Skin of body (tissue), 2 donors: ENCODE measurements around the gene TLL2. TPM values are rescaled to one million over a fixed set of nuclear protein-coding genes. Genes with fewer than 3 reads are reported as not detected.
A peak's percentile ranks its signal among the peaks of the same experiment; 100 is the strongest.

Experiments used
- DNase-seq: peaks from one replicate; lab custom pipeline; 2025; lab: John Stamatoyannopoulos, UW
- total RNA-seq: library from RNA; depleted of rRNA; stranded (reverse); fragments of >200 nt; gene quantifications from one replicate; pipeline ENCODE4 v1.2.3, GENCODE V29; 2014

TLL2 gene
- total RNA-seq, 1 donor from 2014 or later = 0.20 TPM

DNA sequence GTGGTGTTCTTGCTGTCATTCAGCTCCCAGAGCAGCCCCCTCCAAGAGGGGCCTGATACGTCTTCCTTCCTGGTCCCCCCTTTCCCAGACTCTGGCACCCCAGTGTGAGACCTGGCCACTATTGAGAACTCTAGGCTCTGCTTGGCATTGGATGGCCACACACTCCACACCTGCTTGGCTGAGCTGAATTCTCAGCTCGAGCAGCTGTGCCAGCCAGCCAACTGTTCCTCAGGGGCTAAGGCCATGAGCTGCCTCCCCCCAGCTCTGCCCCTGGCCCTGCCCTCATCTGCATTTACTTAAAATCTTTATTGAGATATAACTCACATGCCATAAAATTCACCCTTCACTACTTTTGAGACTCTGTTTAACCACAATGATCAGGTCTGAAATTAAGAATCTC, 6.7 kb downstream of the TLL2 start:
- no peak for DNase-seq

DNA sequence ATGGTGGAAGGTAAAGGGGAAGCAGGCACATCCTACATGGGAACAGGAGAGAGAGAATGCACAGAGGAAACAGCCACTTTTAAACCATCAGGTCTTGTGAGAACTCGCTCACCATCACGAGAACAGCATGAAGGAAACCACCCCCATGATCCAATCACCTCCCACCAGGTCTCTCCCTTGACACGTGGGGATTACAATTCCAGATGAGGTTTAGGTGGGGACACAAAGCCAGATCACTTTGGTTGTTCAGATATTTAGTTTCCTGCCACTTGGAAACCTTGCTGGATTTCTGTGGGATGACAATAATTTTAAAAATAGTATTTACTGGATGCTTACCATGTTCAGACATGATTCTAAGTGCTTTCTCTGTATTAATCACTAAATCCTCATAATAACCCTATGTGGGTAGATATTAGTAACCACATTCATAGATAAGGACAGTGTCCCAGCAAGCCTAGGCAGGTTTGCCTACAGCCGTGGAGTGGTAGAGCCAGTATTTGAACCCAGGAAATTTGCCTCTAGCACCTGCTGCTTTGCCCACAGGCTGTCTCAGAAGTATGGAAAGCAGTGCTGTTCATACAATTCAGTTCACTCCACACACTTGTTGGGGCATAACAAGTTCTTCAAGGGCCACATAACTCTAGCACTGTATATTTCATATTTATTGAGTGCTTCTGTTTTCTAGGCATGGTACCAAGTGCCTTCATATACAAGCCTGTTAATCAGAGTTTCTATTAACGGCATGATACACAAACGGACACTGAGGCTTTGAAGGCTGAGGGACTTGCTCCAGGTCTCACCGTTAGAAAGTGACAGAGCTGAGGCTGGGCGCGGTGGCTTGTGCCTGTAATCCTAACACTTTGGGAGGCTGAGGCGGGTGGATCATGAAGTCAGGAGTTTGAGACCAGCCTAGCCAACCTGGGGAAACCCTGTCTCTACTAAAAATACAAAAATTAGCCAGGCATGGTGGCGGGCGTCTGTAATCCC, 8.3 kb downstream of the TLL2 start:
- no peak for DNase-seq

DNA sequence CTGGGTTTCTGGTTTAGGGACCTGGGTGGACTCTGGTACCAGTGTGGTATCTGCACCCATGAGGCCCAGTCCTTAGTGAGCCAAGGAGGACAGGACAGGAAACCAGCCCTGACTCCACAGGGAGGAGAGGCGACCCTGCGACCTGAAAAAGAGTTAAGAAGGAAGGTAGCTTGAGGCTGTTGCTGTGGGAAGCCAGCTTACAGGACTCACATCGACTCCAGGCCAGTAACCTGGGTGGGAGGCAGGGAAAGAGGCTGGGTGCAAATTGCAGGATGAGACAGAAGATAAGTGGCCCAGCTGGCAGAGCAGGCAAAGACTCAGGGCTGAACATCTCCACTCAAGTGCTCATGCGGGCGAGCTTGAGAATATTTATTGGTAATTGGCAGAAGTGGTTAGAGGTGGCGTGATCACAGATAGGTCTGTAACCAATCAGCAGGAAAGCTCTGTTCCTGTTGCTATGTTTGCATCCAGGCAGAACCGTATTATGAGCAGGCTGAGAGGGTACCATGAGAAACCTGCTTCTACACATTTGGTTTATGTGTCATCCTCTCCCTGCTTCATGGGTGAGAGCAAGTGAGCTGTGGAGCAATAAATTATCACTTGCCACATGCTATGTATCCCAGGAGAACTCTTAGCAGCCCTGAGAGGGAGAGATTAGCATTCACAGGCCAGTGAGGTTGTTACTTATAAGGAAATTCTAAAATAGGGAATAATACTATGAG, 11.0 kb downstream of the TLL2 start:
- no peak for DNase-seq

DNA sequence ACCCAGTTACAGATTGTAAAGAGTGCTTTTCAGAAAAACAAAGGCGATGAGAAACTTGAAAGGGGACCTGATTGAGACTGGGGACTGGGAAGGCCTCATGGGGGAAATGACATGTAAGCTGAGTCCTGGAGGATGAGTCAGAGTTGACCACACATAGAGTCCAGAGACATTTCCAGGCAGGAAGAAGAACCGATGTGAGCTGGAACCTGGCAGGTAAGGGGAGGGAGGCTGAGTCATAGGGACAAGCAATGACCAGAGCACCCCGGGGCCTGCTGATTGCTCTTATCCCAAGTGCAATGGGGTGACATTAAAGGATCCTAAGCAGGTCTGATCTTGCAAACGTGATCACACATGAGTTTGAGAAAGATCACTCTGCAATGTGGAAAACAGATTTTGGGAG, 11.7 kb downstream of the TLL2 start:
- DNase-seq = no peak

DNA sequence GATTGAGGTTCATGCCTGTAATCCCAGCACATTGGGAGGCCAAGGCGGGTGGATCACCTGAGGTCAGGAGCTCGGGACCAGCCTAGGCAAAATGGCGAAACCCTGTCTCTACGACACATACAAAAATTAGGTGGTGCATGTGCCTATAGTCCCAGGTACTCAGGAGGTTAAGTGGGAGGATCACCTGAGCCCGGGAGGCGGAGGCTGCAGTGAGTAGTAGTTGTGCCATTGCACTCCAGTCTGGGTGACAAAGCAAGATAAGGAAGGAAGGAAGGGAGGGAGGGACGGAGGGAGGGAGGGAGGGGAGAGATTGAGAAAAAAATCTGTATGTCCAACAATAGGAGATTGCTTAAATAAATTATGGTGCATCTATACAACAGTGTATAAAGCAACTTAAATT, 13.2 kb downstream of the TLL2 start:
- DNase-seq = no peak

DNA sequence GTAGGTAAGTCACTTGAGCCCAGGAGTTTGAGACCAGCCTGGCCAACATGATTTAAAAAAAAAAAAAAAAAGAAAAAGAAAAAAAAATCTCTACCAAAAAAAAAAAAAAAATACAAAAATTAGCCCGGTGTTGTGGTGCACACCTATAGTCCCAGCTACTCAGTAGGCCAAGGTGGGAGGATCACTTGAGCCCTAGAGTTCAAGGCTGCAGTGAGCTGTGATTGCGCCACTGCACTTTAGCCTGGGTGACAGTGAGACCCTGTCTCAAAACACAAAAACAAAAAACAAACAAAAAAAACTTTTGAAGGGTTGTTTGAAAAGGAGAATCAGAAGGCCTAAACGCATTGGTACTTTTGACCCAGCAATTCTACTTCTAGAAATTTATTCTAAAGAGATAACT, 13.7 kb downstream of the TLL2 start:
- no peak for DNase-seq

DNA sequence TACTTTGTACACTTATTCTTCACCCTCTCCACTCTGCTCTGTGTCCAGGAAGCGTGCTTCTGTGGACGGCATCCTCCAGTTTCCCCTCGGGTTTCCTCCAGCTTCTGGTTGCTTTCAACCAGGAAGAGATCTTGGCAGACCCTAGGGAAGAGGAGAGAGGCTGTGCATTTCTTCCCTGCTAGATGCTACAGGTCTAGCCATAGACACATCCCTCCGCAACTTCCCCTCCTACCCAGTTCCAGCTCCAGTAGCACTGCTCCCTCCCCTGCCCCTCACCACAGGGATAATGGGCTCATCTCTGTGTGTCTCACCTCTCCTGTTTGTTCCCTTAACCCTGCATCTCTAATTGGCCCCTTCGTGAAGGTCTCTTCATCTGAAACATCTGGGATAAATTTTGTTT, 16.3 kb downstream of the TLL2 start:
- no peak for DNase-seq

DNA sequence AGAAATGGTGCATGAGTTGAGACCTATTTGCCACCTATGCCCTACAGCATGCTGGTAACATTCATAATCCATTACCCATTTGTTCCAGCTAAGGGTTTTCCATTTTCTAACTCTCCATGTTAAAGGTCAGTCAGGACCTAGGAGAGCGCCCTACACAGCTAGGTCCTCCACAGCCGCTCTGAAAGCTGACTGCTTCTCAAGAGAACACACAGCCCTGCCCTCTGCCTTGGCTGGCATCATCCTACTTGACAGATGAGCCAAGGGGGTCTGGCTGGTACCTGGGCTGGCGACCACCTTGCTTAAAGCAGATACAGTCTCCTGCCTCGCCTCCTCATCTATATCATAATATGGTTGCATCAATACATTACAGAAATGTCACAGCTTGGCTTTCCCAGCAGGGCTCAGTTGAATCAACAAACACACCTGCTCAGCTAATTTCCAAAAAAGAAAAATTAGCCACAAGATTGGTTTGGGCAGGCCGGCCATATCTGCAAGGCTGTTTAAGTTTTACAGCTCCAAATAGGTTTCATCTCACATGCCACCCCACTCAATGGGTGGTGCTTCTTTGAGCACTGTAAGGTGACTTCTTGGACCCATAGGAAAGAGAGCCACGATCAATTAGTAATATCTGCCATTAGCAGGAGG, 17.3 kb downstream of the TLL2 start:
- DNase-seq = no peak

DNA sequence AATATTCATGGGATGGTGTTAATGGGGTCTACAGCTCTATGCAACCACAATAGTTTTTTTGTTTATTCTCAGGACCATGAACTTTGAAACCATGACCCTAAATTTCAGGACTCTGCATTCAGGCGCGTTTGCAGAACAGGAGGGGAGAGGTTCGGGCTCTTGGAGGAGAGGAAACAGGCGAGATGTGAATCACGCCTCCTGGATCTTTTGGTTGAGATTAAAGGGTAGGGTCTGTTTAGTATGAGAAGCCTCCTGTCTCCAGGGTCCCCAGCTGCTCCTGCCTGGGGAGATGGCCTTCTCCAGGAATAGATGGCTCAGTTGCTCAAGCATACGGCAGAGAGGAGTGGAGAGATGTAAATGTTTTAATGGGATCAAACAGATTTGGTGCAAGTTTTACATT, 18.2 kb downstream of the TLL2 start:
- no peak for DNase-seq

DNA sequence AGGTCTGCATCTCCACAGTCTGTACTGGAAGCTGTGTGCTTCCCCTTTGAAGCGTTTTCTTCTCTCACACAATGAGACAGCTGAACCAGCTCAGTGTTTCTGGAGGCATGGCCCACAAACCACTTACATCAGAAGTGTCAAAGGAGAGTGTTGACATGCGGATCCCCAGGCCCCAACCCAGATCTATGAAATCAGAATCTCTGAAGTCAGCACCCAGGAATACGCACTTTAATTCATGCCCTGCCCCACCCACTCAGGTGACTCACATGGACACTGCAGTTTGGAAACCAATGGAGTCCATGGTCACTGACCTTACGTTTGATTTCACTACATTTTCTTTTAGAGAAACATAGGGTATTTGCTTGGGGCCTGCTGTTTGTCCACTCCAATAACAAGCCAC, 19.0 kb downstream of the TLL2 start:
- DNase-seq = no peak

DNA sequence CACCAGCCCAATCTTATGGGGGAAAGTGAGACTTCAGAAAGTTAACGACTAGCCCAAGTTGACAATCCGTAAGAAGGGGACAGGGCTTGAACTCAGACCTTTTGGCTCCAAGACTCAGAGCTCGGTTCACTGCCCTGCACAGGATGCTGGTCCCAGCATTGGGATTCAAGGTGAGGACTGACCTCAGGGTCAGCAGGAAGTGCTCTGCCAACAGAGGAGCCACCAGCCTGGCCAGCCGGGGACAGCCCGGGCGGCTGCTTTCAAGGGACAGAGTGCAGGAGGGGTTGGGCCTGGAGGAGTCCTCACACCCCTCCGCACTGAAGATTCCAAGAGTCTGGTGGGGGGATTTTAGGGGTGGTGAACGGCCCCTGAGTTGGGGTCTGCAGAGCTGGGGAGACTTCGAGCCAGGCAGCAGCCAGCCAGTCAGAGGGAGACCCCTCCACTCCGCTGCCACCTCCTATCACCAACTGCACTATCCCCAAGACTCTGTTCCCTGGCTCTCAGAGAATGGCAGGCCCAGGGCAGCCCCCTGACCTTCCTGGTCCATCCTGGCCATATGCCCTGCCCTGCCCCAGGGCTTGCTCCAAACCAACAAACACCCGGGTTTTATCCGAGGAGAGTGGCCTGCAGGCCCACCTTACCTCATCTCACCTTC, 19.7 kb downstream of the TLL2 start:
- no peak for DNase-seq

DNA sequence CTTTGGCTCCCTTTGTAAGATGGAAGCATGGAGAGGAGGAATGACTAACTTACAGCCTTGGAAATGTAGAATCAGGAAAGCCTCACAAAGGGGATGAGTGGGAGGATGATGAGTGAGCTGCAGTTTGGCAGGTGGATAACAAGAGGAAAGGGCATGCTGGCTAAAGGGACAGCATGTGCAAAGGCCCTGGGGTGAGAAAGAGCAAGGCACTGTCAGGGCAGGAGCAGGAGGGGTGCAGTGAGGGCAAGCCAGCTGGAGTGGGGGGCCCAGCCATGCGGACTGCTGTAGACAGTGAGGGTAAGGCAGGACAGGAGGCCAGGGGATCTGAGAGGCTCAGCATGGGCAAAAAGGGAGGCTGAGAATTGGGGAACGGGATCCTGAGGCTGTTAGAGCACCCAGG, 20.5 kb downstream of the TLL2 start:
- DNase-seq = no peak

DNA sequence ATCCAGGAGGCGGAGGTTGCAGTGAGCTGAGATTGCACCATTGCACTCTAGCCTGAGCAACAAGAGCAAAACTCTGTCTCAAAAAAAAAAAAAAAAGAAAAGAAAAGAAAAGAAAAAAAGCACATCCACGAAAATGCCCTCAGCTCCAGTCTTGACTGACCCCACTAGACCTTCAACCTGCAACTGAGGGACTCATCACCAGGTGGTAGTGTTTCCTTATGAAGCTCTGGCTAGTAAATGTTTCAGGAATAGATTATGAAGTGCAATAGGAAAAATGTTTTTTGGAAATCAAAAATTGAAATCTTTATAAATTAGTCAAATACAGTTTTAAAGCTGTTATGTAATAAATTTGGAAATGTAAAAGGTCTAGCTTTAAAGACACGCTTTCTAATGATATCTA, 22.4 kb downstream of the TLL2 start:
- no peak for DNase-seq

DNA sequence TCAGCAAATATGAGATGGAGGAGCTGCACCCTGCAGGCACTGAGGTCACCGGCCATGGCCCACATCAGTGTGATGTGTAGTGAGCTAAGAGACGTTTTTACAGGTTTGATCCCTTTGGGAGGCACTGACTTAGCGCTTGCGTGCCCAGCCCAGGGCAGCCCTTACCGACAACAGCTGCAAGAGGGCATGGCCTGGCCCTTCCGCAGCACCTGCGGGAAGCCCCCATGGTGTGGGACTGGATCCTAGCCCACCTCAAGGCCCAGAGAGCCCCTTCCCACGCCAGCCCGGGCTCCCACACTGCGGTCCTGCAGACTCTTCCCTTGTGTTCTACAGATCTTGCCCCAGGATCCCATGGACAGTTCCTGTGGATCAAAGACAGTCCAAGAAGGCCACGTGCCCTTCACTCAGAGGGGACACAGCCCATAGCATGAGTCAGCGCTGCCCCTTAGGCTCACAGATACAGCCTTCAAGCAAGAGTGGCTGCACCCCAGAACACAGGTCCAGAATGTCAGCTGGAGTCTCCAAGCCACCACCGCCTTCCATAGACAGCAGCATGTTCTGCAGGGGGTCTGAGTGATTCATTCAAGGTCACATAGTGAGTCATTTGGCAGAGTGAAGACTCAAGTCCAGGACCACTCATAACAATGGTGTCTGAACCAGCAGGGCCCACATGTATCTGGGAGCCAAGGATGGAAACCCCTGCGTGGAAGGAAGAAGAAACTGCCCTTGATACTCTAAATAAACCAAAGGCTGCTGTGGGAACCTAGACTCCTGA, 25.4 kb downstream of the TLL2 start:
- DNase-seq = no peak

DNA sequence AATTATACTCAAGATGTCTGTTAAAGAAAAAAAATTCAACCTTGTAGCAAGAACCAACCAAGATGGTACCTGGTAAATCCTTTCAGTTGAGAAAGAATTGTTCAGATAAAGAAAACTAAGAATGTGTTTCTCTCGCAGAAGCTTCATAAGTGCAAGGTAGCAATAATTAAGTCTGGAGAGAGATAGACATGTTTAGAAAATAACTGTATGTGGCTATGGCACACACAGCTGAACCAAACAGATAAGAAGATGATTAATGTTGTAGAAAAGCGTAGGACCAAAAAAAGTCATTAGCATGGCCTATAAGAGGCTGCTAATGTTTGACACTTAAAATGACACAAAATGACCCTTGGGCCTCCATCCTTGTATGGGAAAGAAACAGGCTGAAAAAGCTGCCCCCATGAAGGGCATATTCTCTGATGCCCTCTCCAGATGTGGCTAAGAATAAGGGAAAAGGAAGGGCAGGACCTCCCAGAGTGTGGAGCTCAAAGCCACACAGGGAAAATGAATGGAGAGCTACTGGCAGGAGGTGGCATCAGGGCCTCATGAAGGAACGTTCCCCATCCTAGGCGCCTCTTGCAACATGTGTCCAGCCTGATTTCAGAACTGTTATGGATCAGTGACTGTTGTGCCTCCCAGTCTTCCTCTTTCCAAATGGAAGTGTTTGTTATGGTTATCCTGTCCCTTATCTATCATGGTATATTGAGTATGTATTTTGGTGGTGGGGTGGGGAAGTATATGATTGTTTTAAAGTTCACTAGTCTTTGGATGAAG, 30.7 kb downstream of the TLL2 start:
- DNase-seq = no peak

DNA sequence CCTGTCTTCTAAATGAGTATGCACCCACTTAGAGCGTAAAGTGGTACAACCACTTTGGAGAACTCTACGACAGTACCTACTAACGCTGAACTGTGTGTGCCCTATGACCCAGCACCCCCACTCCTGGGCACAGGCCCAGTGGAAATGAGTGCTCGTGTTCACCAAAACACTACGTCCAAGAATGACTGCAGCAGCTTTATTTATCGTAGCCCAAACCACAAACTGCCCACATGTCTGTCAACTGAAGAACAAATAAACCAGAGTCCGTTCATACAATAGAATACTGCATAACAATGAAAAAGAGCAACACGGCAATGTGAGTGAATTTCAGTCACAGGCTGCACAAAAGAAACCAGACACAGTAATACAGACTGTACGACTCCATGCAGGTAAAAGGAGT, 35.4 kb downstream of the TLL2 start:
- DNase-seq = no peak

DNA sequence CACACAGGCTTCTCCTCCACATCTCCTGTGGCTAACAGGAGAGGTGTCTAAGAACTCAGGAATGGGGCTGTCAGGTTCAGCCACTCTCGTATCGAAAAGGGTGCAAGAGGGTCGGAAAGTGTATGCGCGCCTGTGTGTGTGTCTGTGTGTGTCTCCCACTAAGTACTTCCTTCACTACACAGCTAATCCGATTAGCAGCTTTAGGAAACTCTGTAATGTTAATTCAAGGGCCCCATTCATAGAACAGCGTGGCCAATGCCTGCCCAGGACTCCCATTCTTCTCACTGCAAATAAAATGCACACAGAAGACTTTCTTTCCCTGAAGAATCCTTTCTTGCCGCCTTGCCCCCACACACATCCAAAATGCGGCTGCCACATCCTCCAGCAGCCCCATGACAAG, 39.9 kb downstream of the TLL2 start:
- DNase-seq = no peak

DNA sequence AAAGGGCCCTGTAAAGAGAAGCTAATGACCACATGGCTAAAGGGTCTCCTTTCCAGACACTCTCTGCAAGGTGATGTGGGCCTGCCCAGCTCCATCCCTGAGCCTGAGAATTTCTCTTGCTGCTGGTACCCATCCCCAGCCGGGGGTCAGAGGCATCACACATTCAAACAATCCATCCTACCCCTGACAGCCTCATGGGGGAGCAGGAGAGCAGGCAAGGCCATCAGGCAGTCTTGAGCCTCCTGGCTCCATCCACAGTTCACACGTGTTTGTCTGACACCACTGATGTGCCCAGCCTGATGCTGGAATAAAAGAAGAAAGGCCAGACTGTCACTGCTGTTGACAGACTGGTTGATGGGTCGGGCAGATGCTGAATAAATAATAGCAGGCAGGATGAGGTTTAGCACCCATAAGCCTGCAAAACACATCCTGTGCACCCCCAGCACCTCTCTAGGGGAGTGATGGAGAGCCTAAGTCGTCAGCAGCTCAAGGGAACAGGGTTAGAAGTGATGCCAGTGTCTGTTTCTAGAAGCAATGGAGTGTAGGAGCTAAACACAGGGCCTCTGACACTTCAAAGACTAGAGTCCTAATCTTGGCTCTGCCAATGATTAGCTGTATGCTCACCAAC, 43.5 kb downstream of the TLL2 start:
- no peak for DNase-seq

DNA sequence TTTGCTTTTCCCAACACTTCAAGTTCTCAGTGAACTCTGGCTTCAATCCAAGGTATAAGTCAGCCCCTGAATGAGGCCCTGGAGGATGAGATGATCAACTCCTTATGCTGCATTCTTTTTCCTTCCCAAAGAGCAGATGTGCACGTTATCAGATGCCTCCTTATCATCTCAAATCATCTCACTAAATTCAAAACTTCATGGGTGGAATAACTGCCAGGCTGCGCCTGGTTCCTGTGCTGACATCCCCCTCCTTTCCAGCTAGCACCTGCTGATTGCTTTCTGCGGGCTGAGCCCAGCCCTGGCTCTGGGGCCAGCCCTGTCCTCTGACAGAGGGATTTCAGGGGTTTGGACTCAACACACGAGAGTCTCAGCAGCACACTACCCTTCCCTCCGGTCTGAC, 44.9 kb downstream of the TLL2 start:
- DNase-seq = peak; percentile 33

DNA sequence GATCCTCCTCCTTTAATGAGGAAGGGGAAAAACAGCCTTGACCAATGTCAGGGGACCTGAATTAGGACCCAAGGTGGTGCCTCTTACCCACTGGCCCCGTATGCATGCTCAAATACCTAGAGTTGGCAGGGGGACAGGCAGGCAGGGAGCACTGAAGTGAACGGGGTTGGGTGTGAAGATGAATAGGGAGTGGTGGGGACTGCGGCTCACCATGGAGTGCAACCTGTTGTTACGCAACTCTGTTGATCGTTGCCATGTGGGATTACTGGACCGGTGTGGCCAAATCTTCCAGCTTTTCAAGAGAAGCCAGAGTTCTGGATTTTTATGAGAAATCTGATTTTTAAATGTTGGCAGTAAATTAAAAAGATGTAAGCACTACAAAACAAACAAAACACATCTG, 48.1 kb downstream of the TLL2 start:
- DNase-seq = no peak
